Lower lobe of right lung (tissue), 2 donors: ENCODE data around the gene AKAP12. TPM values are rescaled to one million over a fixed set of nuclear protein-coding genes. Genes with fewer than 3 reads are reported as not detected.
A peak's percentile ranks its signal among the peaks of the same experiment; 100 is the strongest.

Source experiments
- ATAC-seq, 2 donors: fragments of 200-7000 bp; cut with Tn5 transposase; one replicate each; pipeline ENCODE4 v1.9.1; 2020 to 2022; ENCODE audit warnings: mild to moderate bottlenecking in 2 of 2, moderate library complexity in 2 of 2
- DNase-seq: peaks from one replicate; pipeline ENCODE4 v3.0.0-alpha.2; 2020
- H3K27ac ChIP-seq: fragments of 200-600 bp; one replicate; pipeline ENCODE4 v1.8.0; 2022
- H3K27me3 ChIP-seq: fragments of 200-600 bp; one replicate; pipeline ENCODE4 v1.8.0; 2022; ENCODE audit warnings: low read depth
- H3K36me3 ChIP-seq: fragments of 200-600 bp; one replicate; pipeline ENCODE4 v1.8.0; 2022; ENCODE audit warnings: mild to moderate bottlenecking
- H3K4me1 ChIP-seq: fragments of 200-600 bp; one replicate; pipeline ENCODE4 v1.8.0; 2022
- H3K4me3 ChIP-seq: fragments of 200-600 bp; one replicate; pipeline ENCODE4 v1.8.0; 2022; ENCODE audit warnings: mild to moderate bottlenecking
- H3K9me3 ChIP-seq: fragments of 200-600 bp; one replicate; pipeline ENCODE4 v1.8.0; 2022
- CTCF ChIP-seq: fragments of 200-600 bp; IDR thresholded peaks from one replicate; pipeline ENCODE4 v1.8.0; 2022; ENCODE audit warnings: antibody characterized with exemption, mild to moderate bottlenecking
- intact Hi-C: fragments of 100-400 bp; cut with DNase I; formaldehyde crosslinking; loops from one replicate; pipeline ENCODE4 v1.11.0; 2022
- total RNA-seq: library from RNA; stranded (reverse); fragmentation: NEBNext Ultra II Directional; extraction: Animal tissue kit (Norgen Biotek cat#: 25700); gene quantifications from one replicate; pipeline ENCODE4 v1.2.1, GENCODE V29; 2021
- donor health status: DM: no; HTN: yes; CAD: no; lungs with severe emphysema.

Gene AKAP12
- total RNA-seq, 1 donor from 2014 or later, result 38.8 TPM

- H3K9me3 ChIP-seq, result no peaks in the 10 kb centered on the region
- no peak for TF ChIP-seq CTCF
- no peak overlapping the region for H3K27ac ChIP-seq
- no peak for DNase-seq
- ATAC-seq, result no peak
- peaks cover 66% of the 10 kb centered on the region for H3K36me3 ChIP-seq
- H3K27me3 ChIP-seq, result no peaks in the 10 kb centered on the region
- intact Hi-C loops, result no loop called here
- H3K4me1 ChIP-seq, result peaks cover 16% of the 10 kb centered on the region
- H3K4me3 ChIP-seq, result no peak overlapping the region
These were observed 130.8 kb downstream of the AKAP12 start for GRCh38 chr6:151370509-151371078.

GRCh38 chr6:151372164-151372563 lies 132.4 kb downstream of the AKAP12 start:
- ATAC-seq, result no peak
- DNase-seq, result no peak
- peaks cover 23% of the 10 kb centered on the region for H3K4me1 ChIP-seq
- intact Hi-C loops, result no loop called here
- no peaks in the 10 kb centered on the region for H3K27me3 ChIP-seq
- no peaks in the 10 kb centered on the region for H3K9me3 ChIP-seq
- TF ChIP-seq CTCF, result no peak
- H3K4me3 ChIP-seq, result no peak overlapping the region
- peaks cover 50% of the 10 kb centered on the region for H3K36me3 ChIP-seq
- H3K27ac ChIP-seq, result no peak overlapping the region

GRCh38 chr6:151374036-151374683 lies 134.4 kb downstream of the AKAP12 start:
- Histone ChIP-seq H3K4me1 (peaks cover 23% of the 10 kb centered on the region), H3K27me3 (no peaks in the 10 kb centered on the region), H3K27ac (no peak overlapping the region), H3K4me3 (no peak overlapping the region), H3K9me3 (no peaks in the 10 kb centered on the region), H3K36me3 (peaks cover 36% of the 10 kb centered on the region)
- TF ChIP-seq CTCF, result no peak
- intact Hi-C loops, result no loop called here
- ATAC-seq (peak; percentile 65 to 68), DNase-seq (no peak)

- ATAC-seq (no peak), DNase-seq (no peak)
- Histone ChIP-seq H3K27ac (no peak overlapping the region), H3K4me3 (no peak overlapping the region), H3K27me3 (no peaks in the 10 kb centered on the region), H3K4me1 (peaks cover 31% of the 10 kb centered on the region), H3K9me3 (no peaks in the 10 kb centered on the region), H3K36me3 (peaks cover 20% of the 10 kb centered on the region)
- intact Hi-C loops, result no loop called here
- no peak for TF ChIP-seq CTCF
These were observed 136.1 kb downstream of the AKAP12 start for GRCh38 chr6:151375833-151376232.

- TF ChIP-seq CTCF, result no peak
- Histone ChIP-seq H3K27ac (no peak overlapping the region), H3K36me3 (peaks cover 14% of the 10 kb centered on the region), H3K9me3 (no peaks in the 10 kb centered on the region), H3K27me3 (no peaks in the 10 kb centered on the region), H3K4me3 (no peak overlapping the region), H3K4me1 (peaks cover 31% of the 10 kb centered on the region)
- DNase-seq, result no peak
- intact Hi-C loops, result no loop called here
- no peak for ATAC-seq
These were observed 136.7 kb downstream of the AKAP12 start for GRCh38 chr6:151376440-151376839.
